ENCODE data around the gene ZRSR2. TPM values are rescaled to one million over a fixed set of nuclear protein-coding genes. Genes with fewer than 3 reads are reported as not detected.
"Not testable (repeated sequence)": the region's sequence is repeated elsewhere in the genome, so short reads cannot be mapped to it uniquely, and the experiment has no call there.

Gene ZRSR2, protein sequence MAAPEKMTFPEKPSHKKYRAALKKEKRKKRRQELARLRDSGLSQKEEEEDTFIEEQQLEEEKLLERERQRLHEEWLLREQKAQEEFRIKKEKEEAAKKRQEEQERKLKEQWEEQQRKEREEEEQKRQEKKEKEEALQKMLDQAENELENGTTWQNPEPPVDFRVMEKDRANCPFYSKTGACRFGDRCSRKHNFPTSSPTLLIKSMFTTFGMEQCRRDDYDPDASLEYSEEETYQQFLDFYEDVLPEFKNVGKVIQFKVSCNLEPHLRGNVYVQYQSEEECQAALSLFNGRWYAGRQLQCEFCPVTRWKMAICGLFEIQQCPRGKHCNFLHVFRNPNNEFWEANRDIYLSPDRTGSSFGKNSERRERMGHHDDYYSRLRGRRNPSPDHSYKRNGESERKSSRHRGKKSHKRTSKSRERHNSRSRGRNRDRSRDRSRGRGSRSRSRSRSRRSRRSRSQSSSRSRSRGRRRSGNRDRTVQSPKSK
- 2.6 TPM for total RNA-seq

DNA sequence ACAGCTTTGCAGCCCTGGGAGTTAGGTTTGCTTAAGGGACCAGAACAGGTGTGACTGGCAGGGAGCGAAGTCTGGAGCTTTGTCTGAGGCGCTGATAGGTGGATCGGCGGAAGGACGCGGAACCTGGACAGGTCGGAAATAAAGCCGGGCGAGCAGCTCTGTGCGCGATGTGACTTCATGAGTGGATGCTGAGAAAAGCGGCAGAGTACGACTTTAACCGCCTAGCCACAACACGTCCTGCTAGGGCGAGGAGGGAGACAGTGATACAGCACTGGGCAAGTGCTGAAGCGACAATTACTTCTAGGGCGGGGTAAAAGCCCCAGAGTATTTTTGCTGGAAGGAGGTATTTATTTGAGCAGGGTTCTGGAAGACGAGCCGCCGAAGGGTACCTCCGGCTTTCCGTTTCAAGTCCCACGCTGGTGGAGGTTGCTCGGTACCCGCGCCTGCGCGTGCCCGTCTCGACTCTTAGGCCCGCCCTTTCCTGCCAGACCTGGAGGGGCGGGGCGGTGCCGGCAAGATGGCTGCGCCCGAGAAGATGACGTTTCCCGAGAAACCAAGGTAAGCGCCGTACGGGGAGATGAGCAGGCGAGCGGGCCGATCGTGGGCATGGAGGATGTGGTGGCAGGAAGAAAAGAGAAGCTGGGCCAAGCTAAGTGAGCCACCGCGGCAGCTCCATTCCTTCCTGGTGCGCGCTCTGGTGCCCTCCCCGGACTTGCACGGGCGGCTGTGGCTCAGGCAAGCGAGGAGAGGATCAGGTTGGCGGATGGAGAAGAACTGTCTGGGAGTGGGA lies at the start of gene ZRSR2:
ZRSR2 (plus strand) TSS at position 506 of the 790 bp plus-strand sequence; CDS start at position 518, 12 bp downstream.
- ATAC-seq (peak; percentile 98), DNase-seq (ENCODE audit: low spot score) (peak; percentile 78)

DNA sequence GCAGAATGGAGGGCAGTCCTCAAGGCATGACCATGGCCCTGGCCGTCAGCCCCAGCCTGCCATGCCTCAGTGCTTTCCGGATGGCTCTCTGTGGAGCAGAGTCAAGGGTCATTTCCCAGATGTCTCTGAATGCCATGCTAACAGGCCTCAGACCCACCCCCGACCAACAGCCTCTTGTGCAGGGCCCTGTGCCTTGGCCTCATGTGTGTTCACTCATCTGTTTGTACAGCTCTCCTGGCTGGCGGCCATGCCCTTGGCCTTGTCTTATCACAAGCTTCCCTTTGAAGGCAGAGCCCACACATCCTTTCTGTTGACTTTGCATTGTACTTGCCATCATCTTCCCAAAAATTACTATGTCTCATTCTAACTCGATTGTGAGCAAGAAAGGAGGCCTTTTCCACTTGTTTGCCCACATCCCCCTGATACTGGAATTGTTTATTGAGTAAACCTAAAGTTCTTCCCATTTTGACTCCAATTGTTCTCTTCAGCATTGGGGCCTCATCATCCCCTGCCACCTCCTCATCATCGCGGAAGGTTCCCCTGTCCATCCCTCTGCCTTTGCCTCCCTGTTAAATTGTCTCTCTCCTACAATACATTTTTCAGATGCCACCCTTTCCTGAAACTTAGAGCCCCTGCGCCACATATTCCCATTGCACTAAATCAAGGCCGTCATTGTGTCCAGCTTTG lies 46.0 kb upstream of the ZRSR2 start:
- DNase-seq (ENCODE audit: low spot score) (no peak), ATAC-seq (no peak)

DNA sequence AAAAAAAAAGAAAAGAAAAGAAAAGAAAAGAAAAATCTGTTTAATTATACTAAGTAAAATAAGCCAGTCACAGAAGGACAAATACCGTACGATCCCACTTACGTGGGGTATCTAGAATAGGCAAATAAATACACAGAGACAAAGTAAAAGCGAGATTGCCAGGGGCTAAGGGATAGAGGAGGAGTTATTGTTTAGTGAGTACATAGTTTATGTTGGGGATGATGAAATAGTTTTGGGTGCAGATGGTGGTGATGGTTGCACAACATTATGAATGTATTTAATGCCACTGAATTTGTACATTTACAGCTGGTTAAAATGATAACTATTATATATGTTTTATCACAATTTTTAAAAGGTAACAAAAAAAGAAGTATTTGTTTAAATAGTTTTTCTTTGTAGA lies 45.1 kb upstream of the ZRSR2 start:
- ATAC-seq, result no peak
- no peak for DNase-seq (ENCODE audit: low spot score)

DNA sequence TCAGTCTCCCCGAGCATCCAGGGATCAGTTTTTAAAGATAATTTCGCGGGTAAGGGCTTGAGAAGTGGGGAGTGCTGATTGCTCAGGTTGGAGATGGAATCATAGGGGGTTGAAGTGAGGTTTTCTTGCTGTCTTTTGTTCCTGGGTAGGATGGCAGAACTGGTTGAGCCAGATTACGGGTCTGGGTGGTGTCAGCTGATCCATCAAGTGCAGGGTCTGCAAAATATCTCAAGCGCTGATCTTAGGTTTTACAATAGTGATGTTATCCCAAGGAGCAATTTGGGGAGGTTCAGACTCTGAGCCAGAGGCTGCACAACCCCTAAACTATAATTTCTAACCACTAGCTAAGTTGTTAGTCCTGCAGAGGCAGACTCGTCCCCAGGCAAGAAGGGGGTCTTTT lies 43.6 kb upstream of the ZRSR2 start:
- not testable (repeated sequence) for ATAC-seq; DNase-seq (ENCODE audit: low spot score)

DNA sequence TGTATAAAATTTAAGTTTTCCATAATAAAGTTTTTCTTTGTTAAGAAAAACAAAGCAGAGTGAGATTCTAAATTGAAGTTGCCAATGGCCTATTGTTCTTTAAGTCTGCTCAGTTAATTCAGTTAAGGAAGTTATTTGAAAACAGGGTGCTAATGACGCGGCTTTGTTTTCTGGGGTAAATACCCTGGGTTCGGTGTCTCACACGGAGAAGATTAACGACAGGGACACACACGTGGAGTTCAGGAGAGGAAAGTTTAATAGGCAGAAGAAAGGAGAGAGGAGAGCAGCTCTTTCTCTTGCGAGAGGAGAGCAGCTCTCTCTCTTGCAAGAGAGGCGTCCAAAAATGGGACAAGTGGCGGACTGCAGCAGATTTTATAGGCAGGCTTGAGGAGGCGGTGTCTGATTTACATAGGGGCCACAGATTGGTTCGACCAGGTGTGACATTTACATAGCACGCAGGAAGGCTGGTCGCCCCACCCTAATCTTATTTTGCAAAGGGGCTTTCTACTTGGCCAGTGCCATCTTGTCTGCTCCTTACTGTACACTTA lies 42.6 kb upstream of the ZRSR2 start:
- DNase-seq (ENCODE audit: low spot score), result no peak
- ATAC-seq, result no peak

DNA sequence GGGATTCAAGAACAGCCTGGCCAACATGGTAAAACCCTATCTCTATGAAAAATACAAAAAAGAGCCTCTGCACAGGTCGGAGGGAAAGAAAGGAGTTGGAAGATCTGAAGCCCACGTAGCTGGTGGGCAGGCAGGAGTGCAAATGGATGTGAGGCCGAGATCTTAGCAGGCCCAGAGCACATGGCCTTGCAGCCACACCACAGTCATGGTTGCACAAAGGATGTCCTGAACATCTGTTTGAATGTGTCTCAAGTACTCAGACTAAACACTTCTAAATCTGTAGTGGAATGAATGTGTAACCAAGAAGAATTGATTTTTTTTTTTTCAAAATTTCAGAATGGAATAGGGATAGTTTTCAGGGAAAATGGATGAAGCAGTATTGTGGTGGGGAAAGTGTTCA lies 41.4 kb upstream of the ZRSR2 start:
- DNase-seq (ENCODE audit: low spot score), result no peak
- no peak for ATAC-seq

DNA sequence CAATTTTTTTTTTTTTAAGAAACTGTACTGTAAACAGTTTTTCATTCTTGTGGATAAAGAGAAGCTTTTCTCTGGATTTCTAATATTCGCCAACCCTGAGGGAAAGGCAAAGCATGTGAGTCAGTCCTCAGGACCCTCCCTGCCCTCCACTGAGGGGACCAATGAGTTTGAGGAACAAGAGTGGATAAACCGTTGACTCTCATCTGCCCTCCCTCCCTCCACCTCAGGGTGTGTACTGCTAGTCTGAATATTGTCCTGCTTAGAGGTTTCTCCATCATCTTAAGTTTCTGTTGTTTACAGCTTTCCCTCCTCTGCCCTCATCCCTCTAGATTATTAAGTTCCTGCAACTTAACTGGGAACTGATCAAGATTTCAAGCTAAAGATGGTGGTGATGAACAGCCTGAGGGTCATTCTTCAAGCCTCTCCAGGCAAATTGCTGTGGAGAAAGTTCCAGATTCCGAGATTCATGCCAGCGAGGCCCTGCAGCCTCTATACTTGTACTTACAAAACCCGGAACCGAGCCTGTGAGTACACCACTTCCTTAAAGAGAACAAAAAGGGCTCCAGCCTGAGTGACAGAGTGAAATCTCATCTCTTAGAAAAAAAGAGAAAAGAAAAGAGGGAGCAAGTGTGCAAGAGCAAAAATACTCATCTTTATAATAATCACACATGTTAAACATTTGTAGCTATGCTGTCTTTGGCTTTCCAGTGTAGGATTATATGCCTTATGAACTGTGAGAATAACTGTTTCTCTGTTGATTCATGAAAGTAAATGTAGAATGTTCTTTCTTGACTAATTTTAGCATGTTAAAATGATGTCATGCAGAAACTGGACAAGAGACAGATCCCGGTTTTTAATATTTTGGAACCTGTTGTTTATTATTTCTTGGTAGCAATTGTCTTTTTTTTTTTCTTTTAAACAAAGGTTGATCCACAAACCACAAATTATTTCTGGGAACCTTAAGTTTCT lies 40.4 kb upstream of the ZRSR2 start:
- ATAC-seq, result no peak
- no peak for DNase-seq (ENCODE audit: low spot score)

DNA sequence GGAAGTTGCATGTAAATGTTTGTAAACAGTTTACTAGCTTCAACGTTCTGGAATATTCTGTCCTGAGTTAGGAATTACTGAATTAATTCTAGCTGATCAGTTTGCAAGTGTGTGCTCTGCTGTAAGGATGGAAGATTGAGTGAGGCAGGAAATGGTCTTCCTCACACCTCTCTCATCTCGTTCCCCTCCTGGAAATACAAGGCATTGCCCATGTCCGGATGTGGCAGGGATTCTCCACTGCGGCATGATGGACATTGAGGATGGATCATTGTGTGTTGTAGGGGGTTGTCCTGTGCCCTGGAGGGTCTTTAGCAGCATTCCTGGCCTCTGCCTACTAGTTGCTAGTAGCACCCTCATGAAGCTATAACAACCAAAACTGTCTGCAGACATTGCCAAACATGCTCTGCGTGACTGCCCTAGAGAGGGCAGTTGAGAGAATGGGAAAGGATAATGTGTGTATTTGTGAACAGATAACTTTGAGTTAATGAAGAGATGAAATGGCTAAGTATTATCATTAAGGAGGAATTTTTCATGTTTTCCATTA lies 39.6 kb upstream of the ZRSR2 start:
- ATAC-seq (no peak), DNase-seq (ENCODE audit: low spot score) (no peak)

DNA sequence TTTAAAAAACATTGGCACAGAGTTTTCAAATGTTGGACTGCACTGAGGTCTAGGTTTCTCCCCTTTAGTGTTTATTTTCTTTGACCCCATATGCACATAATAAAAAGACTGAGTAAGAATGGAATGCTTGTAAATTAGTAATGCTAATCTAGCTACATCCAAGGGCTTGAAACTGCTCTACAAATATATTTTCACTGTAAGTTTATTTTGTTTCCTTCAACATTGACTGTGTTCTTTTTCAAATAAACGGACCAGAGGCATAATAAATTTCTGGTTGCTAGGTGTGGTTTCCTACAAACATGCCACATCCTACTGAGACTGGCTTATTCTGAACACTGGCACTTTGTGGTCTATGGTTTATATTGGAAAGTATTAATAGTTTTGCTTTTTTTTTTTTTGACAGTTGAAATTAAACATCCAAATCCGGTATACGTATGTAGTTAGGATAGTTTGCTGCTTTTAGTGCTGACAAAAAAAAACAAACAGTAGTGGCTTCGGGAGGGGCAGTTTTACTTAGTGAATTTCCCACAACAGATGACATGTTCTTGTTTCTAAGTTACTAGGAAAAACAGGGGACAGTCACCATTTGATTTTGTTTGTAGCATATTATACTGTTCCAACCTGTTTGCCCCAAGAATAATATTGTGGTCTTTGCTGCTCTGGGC lies 39.0 kb upstream of the ZRSR2 start:
- ATAC-seq (no peak), DNase-seq (ENCODE audit: low spot score) (no peak)

DNA sequence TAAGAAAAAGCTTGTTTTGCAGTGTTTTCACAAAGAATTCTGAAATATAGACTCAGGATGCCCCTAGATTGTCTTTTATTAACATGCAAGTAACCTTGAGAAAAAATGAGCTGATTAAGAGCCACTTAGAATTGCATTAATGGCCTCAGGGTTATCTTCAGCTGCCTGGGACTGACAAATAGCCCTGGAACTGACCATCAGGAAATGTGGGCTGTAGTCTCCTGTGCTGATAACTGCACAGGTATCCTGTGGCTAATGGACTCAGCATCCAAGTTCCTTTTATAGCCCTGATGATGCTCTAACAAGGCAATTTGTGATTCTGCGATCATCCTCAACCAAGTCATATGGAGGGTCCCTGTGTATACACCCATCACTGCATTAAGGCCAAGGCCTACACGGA lies 35.2 kb upstream of the ZRSR2 start:
- DNase-seq (ENCODE audit: low spot score) (no peak), ATAC-seq (no peak)

DNA sequence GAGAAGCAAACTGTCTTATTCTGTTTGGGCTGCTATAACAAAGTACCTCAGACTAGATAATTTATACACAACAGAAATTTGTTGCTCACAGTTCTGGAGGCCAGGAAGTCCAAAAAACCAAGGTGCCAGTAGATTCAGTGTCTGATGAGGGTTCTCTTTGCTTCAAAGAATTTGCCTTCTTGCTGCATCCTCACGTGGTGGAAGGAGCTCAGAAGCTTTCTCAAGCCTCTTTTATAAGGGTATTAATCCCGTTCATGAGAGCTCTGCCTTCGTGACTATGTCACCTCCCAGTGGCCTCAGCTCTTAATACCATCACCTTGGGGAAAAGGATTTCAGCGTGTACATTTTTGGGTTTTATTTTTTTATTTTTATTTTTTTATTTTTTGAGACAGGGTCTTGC lies 32.1 kb upstream of the ZRSR2 start:
- DNase-seq (ENCODE audit: low spot score), result no peak

DNA sequence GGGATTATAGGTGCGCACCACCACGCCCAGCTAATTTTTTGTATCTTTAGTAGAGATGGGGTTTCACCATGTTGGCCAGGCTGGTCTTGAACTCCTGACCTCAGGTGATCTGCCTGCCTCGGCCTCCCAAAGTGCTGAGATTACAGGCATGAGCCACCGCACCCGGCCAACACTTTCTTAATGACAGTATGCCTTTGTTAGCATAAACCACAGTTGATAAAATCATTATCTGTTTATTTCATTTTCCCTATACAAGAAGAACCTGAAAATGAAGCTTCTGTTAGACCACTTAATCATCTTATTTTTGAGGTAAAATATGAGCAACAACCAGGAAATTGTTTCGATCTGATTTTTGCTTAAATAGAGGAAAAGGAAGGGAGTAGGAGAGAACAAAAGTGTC lies 30.4 kb upstream of the ZRSR2 start:
- ATAC-seq; DNase-seq (ENCODE audit: low spot score): not testable (repeated sequence)

More for the DNA sequence above, 32.1 kb upstream of the ZRSR2 start:
- ATAC-seq, result no peak

DNA sequence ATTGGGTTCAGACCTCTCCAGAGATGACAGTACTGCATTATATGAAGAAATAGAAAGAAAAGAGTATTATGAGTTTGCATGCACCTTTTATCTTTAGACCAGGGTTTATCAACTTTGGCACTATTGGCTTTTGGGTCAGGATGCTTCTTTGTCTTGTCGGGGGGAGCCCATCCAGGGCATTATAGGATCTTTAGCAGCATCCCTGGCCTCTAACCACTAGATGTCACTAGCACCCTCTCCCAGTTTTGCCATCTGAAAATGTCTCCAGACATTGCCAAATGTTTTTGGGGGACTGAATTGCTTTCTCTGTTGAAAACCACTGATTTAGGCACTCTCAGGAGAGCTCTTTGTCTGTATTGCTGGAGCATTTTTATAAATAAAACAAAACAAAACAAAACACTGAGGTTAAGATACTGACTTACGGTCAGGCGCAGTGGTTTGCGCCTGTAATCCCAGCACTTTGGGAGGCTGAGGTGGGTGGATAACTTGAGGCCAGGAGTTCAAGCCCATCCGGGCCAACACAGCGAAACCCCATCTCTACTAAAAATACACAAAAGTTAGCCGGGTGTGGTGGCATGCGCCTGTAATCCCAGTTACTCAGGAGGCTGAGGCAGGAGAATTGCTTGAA lies 28.6 kb upstream of the ZRSR2 start:
- DNase-seq (ENCODE audit: low spot score) (no peak), ATAC-seq (peak; percentile 70)

DNA sequence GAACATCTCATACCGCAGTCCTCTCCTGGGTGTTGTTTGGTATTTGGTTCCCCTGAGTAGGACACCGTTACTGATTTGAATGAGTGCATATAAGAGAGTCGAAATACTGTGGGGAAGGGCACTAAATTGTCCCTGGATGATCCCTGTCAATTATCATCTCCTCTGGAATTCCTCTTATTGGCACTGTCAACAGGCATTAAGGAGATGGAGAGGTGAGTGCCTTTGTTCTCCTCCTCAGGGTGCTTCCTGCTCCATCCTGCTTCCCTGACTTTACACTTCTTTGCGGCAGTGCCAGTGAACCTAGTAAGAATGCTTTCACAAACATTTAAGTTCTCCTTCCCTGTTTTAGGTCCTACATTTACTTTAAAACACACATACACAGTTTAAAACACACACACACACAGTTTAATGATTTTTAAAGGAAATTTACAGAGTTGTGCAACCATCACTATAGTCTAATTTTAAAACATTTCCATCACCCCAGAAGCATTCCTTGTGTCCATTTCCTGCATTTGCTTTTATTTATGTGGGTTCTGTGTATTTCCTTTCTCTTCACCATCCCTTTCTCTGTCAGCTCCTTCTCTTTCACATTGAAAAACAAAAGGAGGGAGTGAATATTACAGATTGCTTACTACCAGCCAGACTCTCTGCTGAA lies 20.9 kb upstream of the ZRSR2 start:
- ATAC-seq, result no peak
- DNase-seq (ENCODE audit: low spot score), result no peak

DNA sequence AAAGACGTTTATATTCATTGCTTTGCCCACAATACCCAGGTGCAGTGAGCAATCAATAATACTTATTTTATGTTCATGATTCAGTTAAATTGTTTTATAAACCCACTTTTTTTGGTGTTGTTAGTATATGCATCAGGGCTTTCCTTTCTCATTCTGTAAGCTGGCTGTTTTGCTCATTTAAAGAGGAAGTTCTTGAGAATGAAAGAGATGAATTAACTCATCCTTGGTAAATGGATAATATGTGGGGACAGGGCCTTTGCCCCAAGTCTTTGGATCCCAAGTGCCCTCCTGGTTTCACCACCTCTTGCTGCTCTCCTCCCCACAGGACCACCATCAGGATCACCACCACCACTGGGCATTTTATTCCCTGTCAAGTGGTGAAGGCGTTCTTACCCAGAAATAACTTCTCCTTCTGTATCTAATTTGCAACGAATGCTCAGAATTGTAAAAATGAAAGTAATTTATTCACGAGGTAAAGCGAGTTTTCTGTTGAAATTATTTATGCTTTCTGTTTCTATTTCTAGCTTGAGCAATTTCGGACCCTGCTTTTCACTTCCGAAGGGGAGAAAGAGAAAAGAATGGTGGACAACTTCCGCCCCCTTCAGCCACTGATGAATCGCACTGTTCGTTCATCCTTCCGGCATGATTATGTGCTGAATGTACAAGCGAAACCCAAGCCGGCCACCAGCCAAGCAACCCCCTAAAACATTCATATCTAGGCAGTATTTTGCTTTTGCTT lies 8.2 kb upstream of the ZRSR2 start:
- ATAC-seq (no peak), DNase-seq (ENCODE audit: low spot score) (no peak)

DNA sequence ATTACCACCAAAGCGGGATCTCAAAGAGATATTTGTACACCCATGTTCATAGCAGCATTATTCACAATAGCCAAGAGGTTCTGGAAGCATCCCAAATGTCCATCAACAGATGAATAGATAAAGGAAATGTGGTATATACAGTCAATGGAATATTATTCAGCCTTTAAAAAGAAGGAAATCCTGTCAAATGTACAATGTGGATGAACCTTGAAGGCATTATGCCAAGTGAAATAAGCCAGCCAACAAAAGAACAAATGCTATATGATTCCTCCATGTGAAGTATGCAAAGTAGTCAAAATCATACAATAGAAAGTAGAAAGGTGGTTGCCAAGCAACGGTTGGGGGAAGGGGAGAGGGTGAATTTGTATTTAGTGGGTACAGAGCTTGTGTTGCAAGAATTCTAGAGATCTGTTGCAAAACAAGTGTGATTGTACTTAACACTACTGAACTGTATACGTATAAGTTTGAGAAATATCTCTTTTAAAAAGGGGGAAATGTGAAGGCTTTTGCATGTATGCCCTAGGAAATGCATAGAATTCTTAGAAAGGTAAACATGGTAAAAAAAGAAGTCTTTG lies 5.0 kb upstream of the ZRSR2 start:
- no peak for ATAC-seq
- no peak for DNase-seq (ENCODE audit: low spot score)

DNA sequence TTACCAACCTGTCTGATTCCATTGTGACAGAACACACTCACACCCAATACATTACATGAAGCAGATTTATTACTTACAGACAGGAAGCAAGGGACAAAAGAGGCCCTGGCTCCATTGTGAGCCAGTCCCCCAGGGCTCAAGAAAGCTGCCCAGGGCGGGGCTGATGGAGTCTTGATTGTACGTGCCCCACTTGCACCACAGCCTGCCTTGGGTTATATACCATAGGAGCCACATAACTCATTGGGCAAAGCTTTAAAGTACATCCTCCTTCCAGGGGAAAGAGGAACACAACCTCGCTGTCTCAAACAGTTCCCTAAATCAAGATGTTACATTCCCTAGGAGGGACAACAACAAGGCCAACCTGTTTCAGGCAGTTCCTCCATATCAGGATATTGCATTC lies 3.4 kb upstream of the ZRSR2 start:
- DNase-seq (ENCODE audit: low spot score) (no peak), ATAC-seq (no peak)

All from left lobe of liver (tissue), 2 donors.